ENCODE data around the gene ELAVL3.

ELAVL3 gene

GRCh38 chr19:11499890-11500420, 19.1 kb upstream of the ELAVL3 start:
- DNase-seq (ENCODE audit: low read depth): no peak
- H3K4me3 ChIP-seq (ENCODE audit: low read depth, low read length): no peak overlapping the region
- no peak for TF ChIP-seq CTCF (IDR thresholded peaks at IDR 0.05; ENCODE audit: insufficient read depth, low read depth, low read length, missing control alignments)

- DNase-seq (ENCODE audit: low read depth): no peak
- no peak for TF ChIP-seq CTCF (IDR thresholded peaks at IDR 0.05; ENCODE audit: insufficient read depth, low read depth, low read length, missing control alignments)
- no peak overlapping the region for H3K4me3 ChIP-seq (ENCODE audit: low read depth, low read length)
Measured at GRCh38 chr19:11499220-11499726, 18.4 kb upstream of the ELAVL3 start.

GRCh38 chr19:11496391-11497163, 15.7 kb upstream of the ELAVL3 start:
- no peak overlapping the region for H3K4me3 ChIP-seq (ENCODE audit: low read depth, low read length)
- peak; percentile 72 for TF ChIP-seq CTCF (IDR thresholded peaks at IDR 0.05; ENCODE audit: insufficient read depth, low read depth, low read length, missing control alignments)
- peak; percentile 71 for DNase-seq (ENCODE audit: low read depth)

GRCh38 chr19:11495885-11496284, 15.0 kb upstream of the ELAVL3 start:
- H3K4me3 ChIP-seq (ENCODE audit: low read depth, low read length): no peak overlapping the region
- no peak for TF ChIP-seq CTCF (IDR thresholded peaks at IDR 0.05; ENCODE audit: insufficient read depth, low read depth, low read length, missing control alignments)

GRCh38 chr19:11495481-11495880, 14.6 kb upstream of the ELAVL3 start:
- DNase-seq (ENCODE audit: low read depth): no peak
- H3K4me3 ChIP-seq (ENCODE audit: low read depth, low read length): no peak overlapping the region
- no peak for TF ChIP-seq CTCF (IDR thresholded peaks at IDR 0.05; ENCODE audit: insufficient read depth, low read depth, low read length, missing control alignments)

More at GRCh38 chr19:11495885-11496284, 15.0 kb upstream of the ELAVL3 start:
- DNase-seq (ENCODE audit: low read depth): no peak

GRCh38 chr19:11494634-11495285, 13.9 kb upstream of the ELAVL3 start:
- no peak for TF ChIP-seq CTCF (IDR thresholded peaks at IDR 0.05; ENCODE audit: insufficient read depth, low read depth, low read length, missing control alignments)
- H3K4me3 ChIP-seq (ENCODE audit: low read depth, low read length): no peak overlapping the region
- DNase-seq (ENCODE audit: low read depth): no peak
